HepG2 (cell line): ENCODE data around the gene SERHL2. TPM values are rescaled to one million over a fixed set of nuclear protein-coding genes. Genes with fewer than 3 reads are reported as not detected.

ENCODE experiments used
- ATAC-seq: fragments of 200-7000 bp; cut with Tn5 transposase; 3 replicates; pipeline ENCODE4 v1.9.1; 2020; ENCODE audit warnings: mild to moderate bottlenecking, moderate library complexity
- BruUV-seq: library from RNA; stranded (reverse); fragments of 400-500 nt; replicated peaks from 2 replicates; lab custom pipeline; 2021; lab: Mats Ljungman, UMichigan
- CTCF ChIA-PET: fragments of 300-600 bp; formaldehyde crosslinking; extraction: SDS; loops from one replicate; lab custom pipeline; 2021; ENCODE audit warnings: low total read pairs, inconsistent platforms, low intra/inter-chr PET ratio; lab: Yijun Ruan, JAX
- POLR2A ChIA-PET: fragments of 350-600 bp; sonication (Branson Sonifier 250); formaldehyde crosslinking; loops from one replicate; lab custom pipeline; 2020; ENCODE audit warnings: antibody characterized with exemption, inconsistent platforms; lab: Yijun Ruan, JAX
- DNase-seq: peaks from one replicate; pipeline ENCODE4 v3.0.0-alpha.2; 2015; ENCODE audit warnings: low spot score
- FAIRE-seq: peaks from 3 replicates; lab custom pipeline; 2011; peaks lifted over from hg19 to GRCh38; lab: Jason Lieb, UNC
- H2AFZ ChIP-seq: one replicate; pipeline ENCODE4 v1.6.1; 2011; ENCODE audit warnings: low read length, inconsistent platforms
- H3K27ac ChIP-seq: fragments of 300-600 bp; 3 replicates; pipeline ENCODE4 v1.8.0; 2011; ENCODE audit warnings: mixed run types, mild to moderate bottlenecking, mixed read lengths, low read length, inconsistent platforms; ENCODE audit not compliant: insufficient read depth; ENCODE audit errors: extremely low read length
- H3K27me3 ChIP-seq, 2 experiments: fragments of 200-600 bp in 1 of 2; 2 replicates in 1 of 2; 3 replicates in 1 of 2; pipeline versions ENCODE4 v1.6.0 to v1.8.0; 2011; ENCODE audit warnings: low read length in 2 of 2, mild to moderate bottlenecking in 2 of 2, moderate library complexity in 2 of 2, inconsistent platforms in 1 of 2; ENCODE audit not compliant: insufficient read depth in 2 of 2, control insufficient read depth in 1 of 2
- H3K36me3 ChIP-seq, 2 experiments: fragments of 200-600 bp in 1 of 2; replicated peaks in 1 of 2; 2 replicates in 1 of 2; 3 replicates in 1 of 2; pipeline versions ENCODE4 v1.5.1 to v1.8.0; 2011; ENCODE audit warnings: low read length in 2 of 2, inconsistent platforms in 1 of 2; ENCODE audit not compliant: insufficient read depth in 2 of 2, control insufficient read depth in 1 of 2
- H3K4me1 ChIP-seq: 2 replicates; pipeline ENCODE4 v1.5.1; 2012; ENCODE audit warnings: low read length, inconsistent platforms; ENCODE audit not compliant: insufficient read depth
- H3K4me2 ChIP-seq: 2 replicates; pipeline ENCODE4 v1.6.0; 2011; ENCODE audit warnings: low read depth, low read length, inconsistent platforms
- H3K4me3 ChIP-seq, 3 experiments: fragments of 200-600 bp in 1 of 3; sonication (generic), shearing (Covaris generic) in 1 of 3; replicated peaks in 1 of 3; 2 replicates each; pipeline ENCODE4 v1.5.1; 2011 to 2016; ENCODE audit warnings: low read length in 3 of 3, inconsistent platforms in 2 of 3, low read depth in 2 of 3, mild to moderate bottlenecking in 2 of 3, control low read depth in 1 of 3, mixed read lengths in 1 of 3; ENCODE audit not compliant: insufficient read depth in 1 of 3
- H3K79me2 ChIP-seq: one replicate; pipeline ENCODE4 v1.6.1; 2011; ENCODE audit warnings: low read length, inconsistent platforms; ENCODE audit not compliant: insufficient read depth
- H3K9ac ChIP-seq: 2 replicates; pipeline ENCODE4 v1.6.0; 2011; ENCODE audit warnings: mild to moderate bottlenecking, low read depth, low read length, inconsistent platforms; ENCODE audit not compliant: insufficient read depth
- H3K9me3 ChIP-seq: 2 replicates; pipeline ENCODE4 v1.5.1; 2012; ENCODE audit warnings: mild to moderate bottlenecking, low read length
- H4K20me1 ChIP-seq: 2 replicates; pipeline ENCODE4 v1.6.0; 2011; ENCODE audit warnings: inconsistent platforms, mild to moderate bottlenecking, low read length, moderate library complexity; ENCODE audit not compliant: insufficient read depth
- ASH2L ChIP-seq: fragments of 300-600, 200-600 bp; sonication (generic); IDR thresholded peaks from 2 replicates; pipeline ENCODE4 v1.7.0; 2017; ENCODE audit warnings: low read depth, mild to moderate bottlenecking, moderate library complexity, mixed read lengths, low read length; ENCODE audit not compliant: insufficient read length
- ATF7-NPFF ChIP-seq: sonication (generic); formaldehyde crosslinking; IDR thresholded peaks from 2 replicates; pipeline ENCODE4 v1.8.1; 2023; ENCODE audit warnings: mild to moderate bottlenecking, low read depth, missing genetic modification reagents, moderate library complexity
- CBFB ChIP-seq: sonication (generic); formaldehyde crosslinking; IDR thresholded peaks from 2 replicates; pipeline ENCODE4 v1.4.0; 2020; ENCODE audit warnings: missing genetic modification reagents
- GABPB1 ChIP-seq: IDR thresholded peaks from 2 replicates; pipeline ENCODE4 v1.6.1; 2016; ENCODE audit warnings: mild to moderate bottlenecking, missing genetic modification reagents, moderate library complexity, missing compliant biosample characterization
- GATAD1 ChIP-seq: IDR thresholded peaks from 2 replicates; pipeline ENCODE4 v1.6.1; 2016; ENCODE audit warnings: missing genetic modification reagents, missing compliant biosample characterization
- NFYC ChIP-seq: IDR thresholded peaks from 2 replicates; pipeline ENCODE4 v1.6.1; 2016; ENCODE audit warnings: missing genetic modification reagents, missing compliant biosample characterization
- PHF8 ChIP-seq: sonication (generic); formaldehyde crosslinking; IDR thresholded peaks from 2 replicates; pipeline ENCODE4 v1.5.0; 2020; ENCODE audit warnings: missing genetic modification reagents
- POLR2A ChIP-seq, 2 experiments: IDR thresholded peaks; 2 replicates each; pipeline ENCODE4 v1.6.1; 2011; ENCODE audit warnings: low read depth in 2 of 2, low read length in 2 of 2, mild to moderate bottlenecking in 1 of 2, moderate library complexity in 1 of 2; ENCODE audit not compliant: insufficient read depth in 1 of 2
- REL ChIP-seq: sonication (generic); formaldehyde crosslinking; conservative IDR thresholded peaks from 2 replicates; pipeline ENCODE4 v1.8.0; 2022; ENCODE audit warnings: mild to moderate bottlenecking, missing genetic modification reagents, moderate library complexity
- SAP130 ChIP-seq: IDR thresholded peaks from 2 replicates; pipeline ENCODE4 v1.6.1; 2016; ENCODE audit warnings: low read depth
- SOX6 ChIP-seq, 2 experiments: fragments of 450-650 bp in 1 of 2; sonication (generic) in 1 of 2; formaldehyde crosslinking in 1 of 2; IDR thresholded peaks; 2 replicates each; pipeline versions ENCODE4 v1.4.0 to v1.6.1; 2017 to 2020; ENCODE audit warnings: antibody characterized with exemption in 1 of 2, mild to moderate bottlenecking in 1 of 2, missing genetic modification reagents in 1 of 2
- SP140L ChIP-seq: sonication (generic); formaldehyde crosslinking; IDR thresholded peaks from 2 replicates; pipeline ENCODE4 v1.4.0; 2020; ENCODE audit warnings: missing genetic modification reagents, borderline replicate concordance
- SP5 ChIP-seq: IDR thresholded peaks from 2 replicates; pipeline ENCODE4 v1.6.1; 2016; ENCODE audit warnings: low read depth, borderline replicate concordance
- ZFY ChIP-seq: sonication (generic); formaldehyde crosslinking; IDR thresholded peaks from 2 replicates; pipeline ENCODE4 v1.4.0; 2020; ENCODE audit warnings: missing genetic modification reagents
- ZNF143 ChIP-seq: sonication (generic); formaldehyde crosslinking; IDR thresholded peaks from 2 replicates; pipeline ENCODE4 v1.4.0; 2020; ENCODE audit warnings: missing genetic modification reagents
- ZNF235 ChIP-seq: sonication (generic); formaldehyde crosslinking; IDR thresholded peaks from 2 replicates; pipeline ENCODE4 v1.8.1; 2023; ENCODE audit warnings: mild to moderate bottlenecking, missing genetic modification reagents, borderline replicate concordance
- ZNF446 ChIP-seq: sonication (generic); formaldehyde crosslinking; IDR thresholded peaks from 2 replicates; pipeline ENCODE4 v1.5.0; 2020; ENCODE audit warnings: mild to moderate bottlenecking, missing genetic modification reagents
- ZNF768 ChIP-seq: sonication (generic); formaldehyde crosslinking; IDR thresholded peaks from 2 replicates; pipeline ENCODE4 v1.4.0; 2020; ENCODE audit warnings: missing genetic modification reagents
- ZNF883 ChIP-seq: sonication (generic); formaldehyde crosslinking; IDR thresholded peaks from 2 replicates; pipeline ENCODE4 v1.5.1; 2020; ENCODE audit warnings: mild to moderate bottlenecking, missing genetic modification reagents; ENCODE audit errors: not compliant biosample characterization
- WGBS: methylation state at CpG from one replicate; pipeline ENCODE4 v1.1.6; 2017; ENCODE audit warnings: low lambda C conversion rate; 5-methylcytosine and 5-hydroxymethylcytosine counted together
- in situ Hi-C: cut with HindIII; loops from 2 replicates; pipeline ENCODE4 v1.10.0; 2017; ENCODE audit warnings: low pct_unique_long_range_greater_than_20kb; ENCODE audit not compliant: extremely low pct_ligation_motif_present
- intact Hi-C: fragments of 100-400 bp; cut with micrococcal nuclease; formaldehyde crosslinking; loops from one replicate; pipeline ENCODE4 v1.10.0; 2022; ENCODE audit not compliant: unreplicated experiment
- polyA plus RNA-seq, 8 experiments: library from polyadenylated mRNA; depleted of rRNA in 3 of 8; stranded (reverse) in 7 of 8; unstranded in 1 of 8; fragments of >200 nt; fragmentation: Illumina TruSeq in 4 of 8; extraction: Trizol in 4 of 8; gene quantifications; 2 replicates each; pipeline versions ENCODE4 v1.2.1 to v1.2.3, GENCODE V29; 2011 to 2016; ENCODE audit warnings: low read depth in 4 of 8, missing spikeins in 1 of 8, mixed read lengths in 1 of 8; ENCODE audit not compliant: insufficient read depth in 1 of 8
- total RNA-seq, 5 experiments: library from RNA; depleted of rRNA; stranded (reverse); fragments of >200 nt; fragmentation: Illumina TruSeq; extraction: Trizol; gene quantifications; 2 replicates each; pipeline ENCODE4 v1.2.3, GENCODE V29; 2016; ENCODE audit warnings: low read depth in 1 of 5
- TF ChIP-seq, protein P1 (sequence below): sonication (generic); formaldehyde crosslinking; IDR thresholded peaks from 2 replicates; pipeline ENCODE4 v1.5.1; 2020; ENCODE audit warnings: mild to moderate bottlenecking, moderate library complexity, missing genetic modification reagents
- TF ChIP-seq, protein P2 (sequence below): sonication (generic); formaldehyde crosslinking; IDR thresholded peaks from 2 replicates; pipeline ENCODE4 v1.4.0; 2020; ENCODE audit warnings: mild to moderate bottlenecking, missing genetic modification reagents
- TF ChIP-seq, protein P3 (sequence below): sonication (generic); formaldehyde crosslinking; IDR thresholded peaks from 2 replicates; pipeline ENCODE4 v1.4.0; 2020; ENCODE audit warnings: mild to moderate bottlenecking, missing genetic modification reagents

The SERHL2 gene
- total and polyA plus RNA-seq, 2 of the 13 experiments (the other 11 are each of a cell fraction or from before 2014, with no cell fraction given) = 1.0 to 1.8 TPM

DNA sequence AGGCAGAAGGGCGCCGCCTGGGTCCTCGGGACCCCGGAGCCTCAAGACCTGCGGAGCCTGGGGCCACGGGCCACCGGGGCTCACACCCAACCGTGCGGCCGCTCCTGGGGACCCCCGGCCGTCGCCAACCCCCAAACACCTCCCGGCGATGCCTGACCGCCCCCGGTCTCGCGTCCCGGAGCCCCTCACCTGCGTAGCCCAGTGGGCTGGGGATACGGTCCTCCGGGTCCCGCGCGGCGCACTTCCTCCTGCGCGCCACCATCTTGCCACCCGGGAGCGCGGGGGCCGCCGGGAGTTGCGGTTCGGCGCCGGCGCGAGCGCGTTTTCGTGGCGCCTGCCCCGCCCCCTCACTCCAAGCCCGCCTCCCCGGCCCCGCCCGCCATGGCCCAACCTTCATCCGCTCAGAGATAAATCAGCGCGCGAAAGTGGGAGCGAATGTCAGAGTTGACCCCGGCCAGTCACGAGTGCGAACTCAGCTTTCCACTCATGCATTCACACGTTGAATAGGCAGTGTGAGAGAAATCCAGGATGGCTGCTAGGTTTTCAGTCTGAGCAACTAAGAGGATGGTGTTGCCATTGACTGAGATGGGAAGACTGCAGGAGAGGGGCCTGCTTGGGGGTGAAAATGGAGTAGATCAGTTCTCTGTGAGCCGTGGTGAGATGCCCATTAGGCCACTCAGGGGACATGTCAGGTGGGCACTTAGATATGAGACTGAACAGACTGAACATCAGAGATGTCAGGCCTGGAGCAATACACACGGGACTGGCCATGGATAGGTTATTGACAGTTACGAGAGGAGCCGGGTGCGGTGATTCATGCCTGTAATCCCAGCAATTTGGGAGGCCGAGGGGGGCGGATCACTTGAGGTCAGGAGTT lies 34.0 kb upstream of the SERHL2 start, which contains the start of gene RRP7A:
TSS of gene RRP7A (minus strand) at position 272 of the 877 bp plus-strand sequence. CDS start at position 262, 10 bp downstream.
- DNase-seq (peak; percentile 74), FAIRE-seq (peak; percentile 64), ATAC-seq (peak; percentile 73)
- Histone ChIP-seq H3K27me3 (no peaks in the 10 kb centered on the region; a peak in 1 of 5 replicates), H2AFZ (peak within 1 kb of the TSS; percentile 10), H3K36me3 (peaks cover 7 to 10% of the 10 kb centered on the region in 2 experiments; a peak in 3 of 5 replicates), H3K4me3 (peak within 1 kb of the TSS; percentile 59 to 83 (median 76)), H3K9ac (peak within 1 kb of the TSS; percentile 84), H4K20me1 (peaks cover 5% of the 10 kb centered on the region; the same call in 1 of the 2 replicates), H3K4me1 (peaks cover 56% of the 10 kb centered on the region), H3K79me2 (peaks cover 11% of the 10 kb centered on the region), H3K9me3 (no peaks in the 10 kb centered on the region), H3K27ac (peak within 1 kb of the TSS; percentile 86), H3K4me2 (peak within 1 kb of the TSS; percentile 93)
- ChIA-PET CTCF (no interaction called here), POLR2A (interaction anchor here (1.0 to 2.5 kb wide), 3 partner anchors 14 to 95 kb away, joined by 3 to 13 read pairs (median 9); partner anchors contain the start of gene POLDIP3)
- 0% methylated on average over 26 of the region's 65 CpGs for WGBS
- intact Hi-C loops (loop anchor here (10.0 kb wide), 1 partner anchor 95 kb away; the partner anchor contains the start of gene POLDIP3), in situ Hi-C loops (no loop called here)
- BruUV-seq = TSS peak; percentile 76
- peak; percentile 36; the same call in 1 of the 2 replicates for TF ChIP-seq ZNF235
- TF ChIP-seq ZNF143 (CRISPR knock-in tag) = peak; percentile 88
- TF ChIP-seq POLR2A (IDR thresholded peaks at IDR 0.05; ENCODE audit: insufficient read depth in 1 of 2, low read depth in 2 of 2, low read length in 2 of 2) = peak in 1 of 2 experiments; percentile 75; a peak in 2 of 4 replicates
- TF ChIP-seq SAP130 (CRISPR knock-in tag) = peak; percentile 66
- TF ChIP-seq ZFY = peak; percentile 58
- TF ChIP-seq GATAD1 (CRISPR knock-in tag) = peak; percentile 87
- TF ChIP-seq, protein P1, sequence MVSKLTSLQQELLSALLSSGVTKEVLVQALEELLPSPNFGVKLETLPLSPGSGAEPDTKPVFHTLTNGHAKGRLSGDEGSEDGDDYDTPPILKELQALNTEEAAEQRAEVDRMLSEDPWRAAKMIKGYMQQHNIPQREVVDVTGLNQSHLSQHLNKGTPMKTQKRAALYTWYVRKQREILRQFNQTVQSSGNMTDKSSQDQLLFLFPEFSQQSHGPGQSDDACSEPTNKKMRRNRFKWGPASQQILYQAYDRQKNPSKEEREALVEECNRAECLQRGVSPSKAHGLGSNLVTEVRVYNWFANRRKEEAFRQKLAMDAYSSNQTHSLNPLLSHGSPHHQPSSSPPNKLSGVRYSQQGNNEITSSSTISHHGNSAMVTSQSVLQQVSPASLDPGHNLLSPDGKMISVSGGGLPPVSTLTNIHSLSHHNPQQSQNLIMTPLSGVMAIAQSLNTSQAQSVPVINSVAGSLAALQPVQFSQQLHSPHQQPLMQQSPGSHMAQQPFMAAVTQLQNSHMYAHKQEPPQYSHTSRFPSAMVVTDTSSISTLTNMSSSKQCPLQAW = peak; percentile 22; the same call in 1 of the 2 replicates
- 0 out of 2 replicates have a peak, but pooled peaks have one; percentile 45 for TF ChIP-seq REL (CRISPR knock-in tag)
- TF ChIP-seq SOX6 (IDR thresholded peaks at IDR 0.05) = no peak
- peak; percentile 24; the same call in 1 of the 2 replicates for TF ChIP-seq SOX6 (CRISPR knock-in tag; IDR thresholded peaks at IDR 0.05)
- TF ChIP-seq, protein P2, sequence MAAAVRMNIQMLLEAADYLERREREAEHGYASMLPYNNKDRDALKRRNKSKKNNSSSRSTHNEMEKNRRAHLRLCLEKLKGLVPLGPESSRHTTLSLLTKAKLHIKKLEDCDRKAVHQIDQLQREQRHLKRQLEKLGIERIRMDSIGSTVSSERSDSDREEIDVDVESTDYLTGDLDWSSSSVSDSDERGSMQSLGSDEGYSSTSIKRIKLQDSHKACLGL (CRISPR knock-in tag) = peak; percentile 80; the same call in 1 of the 2 replicates
- TF ChIP-seq ZNF768 (CRISPR knock-in tag) = peak; percentile 23; the same call in 1 of the 2 replicates
- TF ChIP-seq ATF7-NPFF (CRISPR knock-in tag) = peak; percentile 45; the same call in 1 of the 2 replicates
- TF ChIP-seq PHF8 (CRISPR knock-in tag) = peak; percentile 79
- TF ChIP-seq CBFB = peak; percentile 58; the same call in 1 of the 2 replicates
- no peak for TF ChIP-seq NFYC (CRISPR knock-in tag)
- TF ChIP-seq SP140L = no peak
- peak; percentile 61 for TF ChIP-seq ZNF883 (CRISPR knock-in tag)
- TF ChIP-seq SP5 (CRISPR knock-in tag) = peak; percentile 82
- peak; percentile 5 for TF ChIP-seq ASH2L
- peak; percentile 79 for TF ChIP-seq GABPB1
- TF ChIP-seq ZNF446 (CRISPR knock-in tag) = no peak
- TF ChIP-seq, protein P3, sequence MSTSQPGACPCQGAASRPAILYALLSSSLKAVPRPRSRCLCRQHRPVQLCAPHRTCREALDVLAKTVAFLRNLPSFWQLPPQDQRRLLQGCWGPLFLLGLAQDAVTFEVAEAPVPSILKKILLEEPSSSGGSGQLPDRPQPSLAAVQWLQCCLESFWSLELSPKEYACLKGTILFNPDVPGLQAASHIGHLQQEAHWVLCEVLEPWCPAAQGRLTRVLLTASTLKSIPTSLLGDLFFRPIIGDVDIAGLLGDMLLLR (CRISPR knock-in tag) = 0 out of 2 replicates have a peak, but pooled peaks have one; percentile 22
